ENCODE results near the gene GPC5. TPM values are rescaled to one million over a fixed set of nuclear protein-coding genes. Genes with fewer than 3 reads are reported as not detected.

GPC5 gene
- total RNA-seq: 0.63 and 0.98 TPM in 2 replicates

GRCh38 chr13:91398413-91399188, at the start of gene GPC5:
TSS of gene GPC5 (plus strand) at chr13:91398621.

Other genes with a start within 250 kb of the GPC5 start
- 1.3 and 1.8 TPM in 2 replicates for gene MIR17HG, start 50.9 kb upstream of the GPC5 start, total RNA-seq

Measured in mesangial cell (primary cell).